SW 1271 (cell line): ENCODE data around the gene DICER1.

Experiments used
- DNase-seq, 2 experiments: peaks; one replicate each; lab custom pipeline; 2025; lab: John Stamatoyannopoulos, UW

DICER1 gene

DNA sequence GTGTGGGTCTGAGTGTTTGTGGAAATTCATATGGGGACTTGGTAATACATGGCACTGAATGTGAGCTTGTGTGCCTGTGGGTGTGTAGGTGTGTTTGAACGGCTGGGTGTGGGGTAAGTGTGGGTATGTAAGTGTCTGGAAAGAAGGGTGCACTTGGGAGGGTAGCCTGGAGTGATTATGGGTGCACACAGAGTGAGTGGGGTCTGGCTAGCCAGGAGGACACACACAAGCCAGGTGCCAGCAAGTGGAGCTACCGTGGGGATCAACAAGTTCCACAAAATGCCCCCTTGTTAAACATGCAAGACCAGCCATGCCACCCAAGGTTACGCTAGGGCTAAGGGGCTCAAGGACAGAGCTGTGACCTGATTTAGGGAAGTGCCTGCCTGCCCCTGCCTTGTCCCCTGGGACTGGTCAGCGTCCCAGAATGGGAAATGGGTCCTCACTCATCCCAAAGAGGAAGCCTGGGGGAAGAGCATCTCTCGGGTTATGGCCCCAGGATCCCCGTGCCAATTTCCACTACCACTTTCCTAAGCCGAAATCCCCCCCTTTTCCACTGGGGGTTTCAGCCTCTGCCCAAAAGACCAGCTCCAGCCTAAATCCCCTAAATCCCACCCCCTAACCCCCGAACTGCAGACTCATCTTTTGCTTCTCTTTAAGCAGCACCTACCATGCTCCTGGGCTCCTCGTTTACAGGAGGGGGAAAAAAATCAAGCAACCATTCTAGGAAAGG, 118.6 kb downstream of the DICER1 start:
- DNase-seq: no peak

DNA sequence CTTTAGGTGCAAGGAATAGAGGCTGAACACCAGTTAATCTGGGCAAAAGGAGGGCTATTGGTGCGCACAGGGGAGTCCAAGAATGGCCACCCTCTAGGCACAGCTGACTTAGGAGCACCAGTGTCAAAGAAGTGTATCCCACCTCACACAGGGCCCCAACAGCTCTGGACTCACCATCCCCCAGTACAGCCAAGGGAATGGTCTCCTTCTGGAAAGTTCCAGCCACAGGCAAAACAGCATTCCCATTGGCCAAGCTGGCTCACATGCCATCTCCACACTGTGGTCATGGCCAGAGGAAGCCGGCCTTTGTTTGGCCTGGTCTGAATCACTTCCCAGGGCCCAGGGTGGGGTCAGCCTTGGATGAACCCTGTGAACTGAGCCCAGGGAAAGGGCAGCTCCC, 120.1 kb downstream of the DICER1 start:
- no peak for DNase-seq
